ENCODE results near the gene FGFR3.
"Not testable (repeated sequence)": the region's sequence is repeated elsewhere in the genome, so short reads cannot be mapped to it uniquely, and the experiment has no call there.

Gene FGFR3

GRCh38 chr4:1822568-1823544 lies 29.8 kb downstream of the FGFR3 start:
- DNase-seq = no peak

GRCh38 chr4:1823545-1823932 lies 30.4 kb downstream of the FGFR3 start:
- DNase-seq = no peak

- no peak for DNase-seq
Measured at GRCh38 chr4:1824746-1825145, 31.7 kb downstream of the FGFR3 start.

- no peak for DNase-seq
Measured at GRCh38 chr4:1825326-1825725, 32.2 kb downstream of the FGFR3 start.

GRCh38 chr4:1826531-1827350 lies 33.6 kb downstream of the FGFR3 start:
- no peak for DNase-seq

GRCh38 chr4:1830234-1830633 lies 37.1 kb downstream of the FGFR3 start:
- DNase-seq = no peak

- DNase-seq = no peak
Measured at GRCh38 chr4:1830642-1831228, 37.6 kb downstream of the FGFR3 start.

GRCh38 chr4:1831331-1831730 lies 38.2 kb downstream of the FGFR3 start:
- no peak for DNase-seq

GRCh38 chr4:1832690-1833089 lies 39.6 kb downstream of the FGFR3 start:
- DNase-seq = no peak

- no peak for DNase-seq
Measured at GRCh38 chr4:1833307-1834046, 40.4 kb downstream of the FGFR3 start.

GRCh38 chr4:1834047-1834775 lies 41.1 kb downstream of the FGFR3 start:
- DNase-seq = no peak

GRCh38 chr4:1835836-1836235 lies 42.7 kb downstream of the FGFR3 start:
- DNase-seq = not testable (repeated sequence)

- DNase-seq = no peak
Measured at GRCh38 chr4:1836650-1837049, 43.6 kb downstream of the FGFR3 start.

GRCh38 chr4:1837069-1837468 lies 44.0 kb downstream of the FGFR3 start:
- DNase-seq = no peak

GRCh38 chr4:1839282-1839681 lies 46.2 kb downstream of the FGFR3 start:
- DNase-seq = no peak

- no peak for DNase-seq
Measured at GRCh38 chr4:1841201-1841886, 48.3 kb downstream of the FGFR3 start.

- DNase-seq = no peak
Measured at GRCh38 chr4:1841887-1842210, 48.8 kb downstream of the FGFR3 start.

- DNase-seq = no peak
Measured at GRCh38 chr4:1842339-1842895, 49.3 kb downstream of the FGFR3 start.

GRCh38 chr4:1842993-1843448 lies 49.9 kb downstream of the FGFR3 start:
- peak; percentile 67 for DNase-seq

- no peak for DNase-seq
Measured at GRCh38 chr4:1843852-1844251, 50.8 kb downstream of the FGFR3 start.

GRCh38 chr4:1844618-1845017 lies 51.5 kb downstream of the FGFR3 start:
- DNase-seq = not testable (repeated sequence)

Measured in NCI-H226 (cell line).